ENCODE results near the gene RUBCNL. TPM values are rescaled to one million over a fixed set of nuclear protein-coding genes. Genes with fewer than 3 reads are reported as not detected.
A peak's percentile ranks its signal among the peaks of the same experiment; 100 is the strongest.
"Not testable (repeated sequence)": the region's sequence is repeated elsewhere in the genome, so short reads cannot be mapped to it uniquely, and the experiment has no call there.

Gene RUBCNL
- total and polyA plus RNA-seq, 4 donors, result 1.6 to 11.5 (median 5.5) TPM

DNA sequence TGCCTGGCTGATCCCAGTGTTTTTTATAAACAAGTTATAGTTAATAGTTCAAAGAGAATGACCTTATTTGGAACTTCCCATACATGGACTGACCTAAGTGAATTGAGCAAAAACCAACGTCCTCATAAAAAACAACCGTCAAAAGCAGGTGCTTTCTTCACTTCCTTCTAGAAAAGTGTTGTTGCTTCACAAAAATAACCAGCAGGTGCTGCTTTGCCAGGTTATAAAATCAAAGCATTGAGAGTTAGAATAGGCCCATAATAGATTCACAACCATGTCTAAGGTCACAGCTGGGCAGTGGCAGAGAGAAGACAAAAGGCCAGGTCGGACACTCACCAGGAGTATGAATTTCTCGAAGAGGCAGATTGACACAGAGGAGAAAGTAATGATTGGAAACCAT is 9.5 kb downstream of the RUBCNL start:
- WGBS, 2 donors, result 53 to 69% methylated on average over 4 of the region's 4 CpGs
- H3K9ac ChIP-seq (ENCODE audit: insufficient read depth in 1 of 2, low read length in 2 of 2), result no peak overlapping the region
- ATAC-seq (ENCODE audit: insufficient read depth, low FRiP score), result no peak
- no peaks in the 10 kb centered on the region for H3K36me3 ChIP-seq (ENCODE audit: control insufficient read depth in 4 of 4, insufficient read depth in 4 of 4, low read length in 4 of 4)
- TF ChIP-seq, protein P1, sequence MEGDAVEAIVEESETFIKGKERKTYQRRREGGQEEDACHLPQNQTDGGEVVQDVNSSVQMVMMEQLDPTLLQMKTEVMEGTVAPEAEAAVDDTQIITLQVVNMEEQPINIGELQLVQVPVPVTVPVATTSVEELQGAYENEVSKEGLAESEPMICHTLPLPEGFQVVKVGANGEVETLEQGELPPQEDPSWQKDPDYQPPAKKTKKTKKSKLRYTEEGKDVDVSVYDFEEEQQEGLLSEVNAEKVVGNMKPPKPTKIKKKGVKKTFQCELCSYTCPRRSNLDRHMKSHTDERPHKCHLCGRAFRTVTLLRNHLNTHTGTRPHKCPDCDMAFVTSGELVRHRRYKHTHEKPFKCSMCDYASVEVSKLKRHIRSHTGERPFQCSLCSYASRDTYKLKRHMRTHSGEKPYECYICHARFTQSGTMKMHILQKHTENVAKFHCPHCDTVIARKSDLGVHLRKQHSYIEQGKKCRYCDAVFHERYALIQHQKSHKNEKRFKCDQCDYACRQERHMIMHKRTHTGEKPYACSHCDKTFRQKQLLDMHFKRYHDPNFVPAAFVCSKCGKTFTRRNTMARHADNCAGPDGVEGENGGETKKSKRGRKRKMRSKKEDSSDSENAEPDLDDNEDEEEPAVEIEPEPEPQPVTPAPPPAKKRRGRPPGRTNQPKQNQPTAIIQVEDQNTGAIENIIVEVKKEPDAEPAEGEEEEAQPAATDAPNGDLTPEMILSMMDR (IDR thresholded peaks at IDR 0.05; ENCODE audit: control extremely low read depth, extremely low read depth), result no peak
- no peak for DNase-seq
- no peaks in the 10 kb centered on the region for H3K9me3 ChIP-seq (ENCODE audit: control insufficient read depth in 4 of 4, insufficient read depth in 3 of 4, low read length in 3 of 4)
- no peaks in the 10 kb centered on the region for H3K4me1 ChIP-seq (ENCODE audit: control insufficient read depth in 5 of 5, insufficient read depth in 5 of 5, low read length in 5 of 5)
- H3K27ac ChIP-seq (ENCODE audit: low read depth in 1 of 2, low read length in 1 of 2), result no peak overlapping the region
- no peak overlapping the region for H3K4me3 ChIP-seq
- H3K27me3 ChIP-seq (ENCODE audit: control insufficient read depth in 3 of 3, insufficient read depth in 3 of 3, low read length in 2 of 3), result peaks cover 0 to 3% (median 0%) of the 10 kb centered on the region in 3 donors

DNA sequence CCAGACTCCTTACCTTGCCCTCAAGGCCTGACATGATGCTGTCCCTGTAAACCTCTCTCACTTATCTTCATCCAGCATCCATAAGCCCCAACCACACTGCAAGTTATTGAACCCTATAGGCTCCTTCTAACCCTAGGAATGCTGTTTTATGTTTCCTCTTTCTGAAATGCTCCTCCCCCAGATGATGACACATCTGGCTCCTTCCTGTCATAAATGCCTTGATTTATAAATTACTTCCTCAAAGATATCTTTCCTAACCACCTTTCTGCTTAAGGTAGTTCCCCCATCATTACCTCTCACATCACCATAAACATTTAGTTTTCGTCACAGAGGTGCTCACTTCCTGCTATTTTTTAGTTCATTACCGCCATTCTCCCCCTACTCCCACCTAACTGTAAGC is 12.3 kb downstream of the RUBCNL start:
- H3K9me3 ChIP-seq (ENCODE audit: control insufficient read depth in 4 of 4, insufficient read depth in 3 of 4, low read length in 3 of 4), result no peaks in the 10 kb centered on the region
- 30 to 55% methylated on average over 2 of the region's 2 CpGs for WGBS, 2 donors
- H3K27me3 ChIP-seq (ENCODE audit: control insufficient read depth in 3 of 3, insufficient read depth in 3 of 3, low read length in 2 of 3), result no peaks in the 10 kb centered on the region
- peaks cover 0 to 8% (median 0%) of the 10 kb centered on the region in 5 donors for H3K4me1 ChIP-seq (ENCODE audit: control insufficient read depth in 5 of 5, insufficient read depth in 5 of 5, low read length in 5 of 5)
- no peak overlapping the region for H3K27ac ChIP-seq (ENCODE audit: low read depth in 1 of 2, low read length in 1 of 2)
- H3K4me3 ChIP-seq, result no peak overlapping the region
- peak; percentile 19 for ATAC-seq (ENCODE audit: insufficient read depth, low FRiP score)
- no peak overlapping the region for H3K9ac ChIP-seq (ENCODE audit: insufficient read depth in 1 of 2, low read length in 2 of 2)
- TF ChIP-seq, protein P1 (IDR thresholded peaks at IDR 0.05; ENCODE audit: control extremely low read depth, extremely low read depth), result no peak
- H3K36me3 ChIP-seq (ENCODE audit: control insufficient read depth in 4 of 4, insufficient read depth in 4 of 4, low read length in 4 of 4), result no peaks in the 10 kb centered on the region
- DNase-seq, result no peak

DNA sequence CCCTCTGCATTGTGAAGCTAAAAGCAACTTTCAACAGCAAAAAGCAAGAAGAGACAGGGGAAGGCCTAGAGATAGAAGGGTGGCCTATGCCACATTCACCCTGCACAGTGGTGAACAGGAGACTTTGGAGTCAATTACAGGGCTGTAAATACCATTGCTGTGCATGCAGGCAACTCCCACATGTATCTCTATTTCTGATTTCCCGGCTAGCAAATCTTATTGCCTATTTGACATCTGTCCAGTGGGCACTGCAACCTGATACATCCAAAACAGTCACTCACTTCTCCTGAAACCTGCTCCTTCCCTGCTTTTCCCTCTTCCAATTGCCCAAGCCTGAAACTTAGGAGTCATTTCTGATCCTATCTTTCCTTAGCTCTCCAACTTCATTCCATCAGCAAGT is 13.4 kb downstream of the RUBCNL start:
- H3K36me3 ChIP-seq (ENCODE audit: control insufficient read depth in 4 of 4, insufficient read depth in 4 of 4, low read length in 4 of 4), result no peaks in the 10 kb centered on the region
- H3K4me1 ChIP-seq (ENCODE audit: control insufficient read depth in 5 of 5, insufficient read depth in 5 of 5, low read length in 5 of 5), result peaks cover 0 to 14% (median 3%) of the 10 kb centered on the region in 5 donors
- ATAC-seq (ENCODE audit: insufficient read depth, low FRiP score), result no peak
- TF ChIP-seq, protein P1 (IDR thresholded peaks at IDR 0.05; ENCODE audit: control extremely low read depth, extremely low read depth), result no peak
- no peaks in the 10 kb centered on the region for H3K27me3 ChIP-seq (ENCODE audit: control insufficient read depth in 3 of 3, insufficient read depth in 3 of 3, low read length in 2 of 3)
- no peaks in the 10 kb centered on the region for H3K9me3 ChIP-seq (ENCODE audit: control insufficient read depth in 4 of 4, insufficient read depth in 3 of 4, low read length in 3 of 4)
- H3K27ac ChIP-seq (ENCODE audit: low read depth in 1 of 2, low read length in 1 of 2), result no peak overlapping the region
- WGBS, 2 donors, result 64 to 100% methylated on average over 1 of the region's 1 CpG
- no peak overlapping the region for H3K9ac ChIP-seq (ENCODE audit: insufficient read depth in 1 of 2, low read length in 2 of 2)
- H3K4me3 ChIP-seq, result no peak overlapping the region
- DNase-seq, result no peak

DNA sequence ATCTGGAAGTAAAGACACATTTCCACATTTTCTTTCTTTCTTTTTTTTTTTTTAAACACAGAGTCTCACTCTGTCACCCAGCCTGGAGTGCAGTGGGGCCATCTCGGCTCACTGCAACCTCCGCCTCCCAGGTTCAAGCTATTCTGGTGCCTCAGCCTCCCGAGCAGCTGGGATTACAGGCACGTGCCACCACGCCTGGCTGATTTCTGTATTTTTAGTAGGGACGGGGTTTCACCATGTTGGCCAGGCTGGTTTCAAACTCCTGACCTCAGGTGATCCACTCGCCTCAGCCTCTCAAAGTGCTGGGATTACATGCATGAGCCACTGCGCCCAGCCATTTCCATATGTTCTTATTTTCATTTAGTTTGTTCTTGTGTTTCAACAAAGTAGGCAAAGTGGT is 14.1 kb downstream of the RUBCNL start:
- not testable (repeated sequence) for H3K36me3 ChIP-seq (ENCODE audit: control insufficient read depth in 4 of 4, insufficient read depth in 4 of 4, low read length in 4 of 4); DNase-seq; H3K27me3 ChIP-seq (ENCODE audit: control insufficient read depth in 3 of 3, insufficient read depth in 3 of 3, low read length in 2 of 3); H3K4me3 ChIP-seq; H3K9me3 ChIP-seq (ENCODE audit: control insufficient read depth in 4 of 4, insufficient read depth in 3 of 4, low read length in 3 of 4); ATAC-seq (ENCODE audit: insufficient read depth, low FRiP score); H3K27ac ChIP-seq (ENCODE audit: low read depth in 1 of 2, low read length in 1 of 2); H3K9ac ChIP-seq (ENCODE audit: insufficient read depth in 1 of 2, low read length in 2 of 2)
- 94 to 95% methylated on average over 8 of the region's 8 CpGs for WGBS, 2 donors
- peaks cover 0 to 14% (median 3%) of the 10 kb centered on the region in 5 donors for H3K4me1 ChIP-seq (ENCODE audit: control insufficient read depth in 5 of 5, insufficient read depth in 5 of 5, low read length in 5 of 5)

All from lung (tissue), 12 donors.